Measurements from ENCODE around the gene RBM39.
"Not testable (repeated sequence)": the region's sequence is repeated elsewhere in the genome, so short reads cannot be mapped to it uniquely, and the experiment has no call there.

Gene RBM39

DNA sequence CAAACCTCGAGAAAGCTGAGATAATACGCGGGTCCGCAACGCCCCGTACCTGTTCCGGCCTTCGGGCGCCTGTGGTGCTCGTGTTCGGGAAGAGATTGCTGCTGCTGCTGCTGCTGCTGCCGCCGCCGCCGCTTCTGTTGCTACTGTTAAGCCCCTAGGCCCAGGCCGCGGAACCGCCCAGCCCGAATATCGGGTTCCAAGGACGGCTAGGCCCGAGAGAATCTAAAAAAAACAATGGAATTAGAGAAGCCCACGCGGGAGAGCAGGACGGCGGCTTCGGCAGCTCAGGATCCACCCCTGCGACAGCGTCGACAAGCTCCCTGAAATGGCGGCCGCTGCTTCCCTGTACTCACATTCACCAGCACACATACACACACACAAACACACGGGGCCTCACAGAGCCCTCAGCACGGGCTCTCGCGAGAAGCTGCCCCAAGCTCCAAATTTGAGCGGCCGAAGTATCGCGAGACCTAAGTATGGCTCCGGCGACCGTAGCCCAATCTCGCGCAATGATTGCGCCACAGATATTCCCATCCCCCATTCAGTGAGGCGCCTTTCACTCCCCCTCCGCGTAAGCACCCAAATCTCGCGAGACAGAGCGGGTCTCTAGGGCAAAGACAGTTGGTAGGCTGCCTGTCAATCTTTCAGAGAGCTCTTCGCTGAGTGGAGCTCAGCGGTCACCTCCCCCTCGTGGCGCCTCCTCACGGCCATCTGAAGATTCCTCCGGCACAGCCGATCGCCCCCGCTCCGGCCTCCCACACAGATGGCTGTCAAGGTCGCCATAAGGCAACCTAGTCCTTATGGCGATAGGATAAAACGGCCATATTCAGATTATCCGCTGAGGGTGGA is at the start of gene RBM39:
TSS of gene RBM39 (minus strand) at position 369 of the 849 bp plus-strand sequence. CDS start 1,386 bp downstream, outside the sequence.
- peak; percentile 94 for DNase-seq (ENCODE audit: low spot score)

DNA sequence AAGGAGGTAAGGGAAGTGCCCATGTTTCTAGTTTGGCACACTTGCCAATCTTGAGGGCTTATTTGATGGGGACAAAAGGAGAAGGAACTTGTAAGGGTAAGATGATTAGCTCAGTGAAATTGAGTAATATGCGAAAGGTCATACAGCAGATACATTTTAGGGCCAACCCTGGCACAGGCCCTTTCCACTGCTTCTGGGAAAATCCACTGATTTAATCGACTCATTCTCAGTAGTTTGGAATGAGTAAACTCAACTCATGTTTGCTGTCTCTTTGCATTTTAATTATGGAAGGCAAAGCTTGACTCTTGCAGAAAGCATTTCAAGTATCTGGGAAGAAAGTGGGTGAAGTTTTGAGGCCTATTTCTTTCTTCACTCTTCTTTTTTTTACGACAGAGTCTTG is 49.8 kb upstream of the RBM39 start:
- no peak for DNase-seq (ENCODE audit: low spot score)

DNA sequence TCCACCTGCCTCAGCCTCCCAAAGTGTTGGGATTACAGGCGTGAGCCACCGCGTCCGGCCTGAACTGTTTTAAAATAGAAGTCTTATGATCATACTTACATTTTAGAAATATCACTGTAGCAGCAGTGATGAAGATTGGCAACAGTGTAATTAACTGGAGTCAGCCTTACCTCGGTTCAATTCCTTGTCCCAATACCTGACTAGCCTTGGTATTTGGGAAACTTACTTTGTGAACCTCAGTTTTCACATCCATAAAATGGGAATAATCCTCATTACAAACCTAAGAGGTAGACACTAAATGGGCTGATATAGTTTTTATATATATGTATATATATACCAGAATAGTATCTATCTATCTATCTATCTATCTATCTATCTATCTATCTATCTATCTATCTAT is 49.0 kb upstream of the RBM39 start:
- no peak for DNase-seq (ENCODE audit: low spot score)

DNA sequence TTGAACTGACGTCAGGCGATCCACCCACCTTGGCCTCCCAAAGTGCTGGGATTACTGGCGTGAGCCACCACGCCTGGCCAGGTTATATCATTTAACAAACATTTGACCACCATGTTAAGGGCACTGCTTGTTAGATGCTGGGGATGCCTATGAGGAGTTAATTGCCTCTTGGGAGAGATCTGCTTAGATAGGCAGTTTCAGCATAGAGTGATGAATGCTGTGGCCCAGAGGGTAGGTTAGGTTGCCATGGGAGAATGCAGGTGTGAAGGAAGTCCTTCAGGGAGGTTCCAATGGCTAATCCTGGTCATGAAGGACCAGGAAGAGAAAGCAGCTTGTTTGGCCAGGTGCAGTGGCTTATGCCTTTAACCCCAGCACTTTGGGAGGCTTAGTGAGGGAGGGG is 46.7 kb upstream of the RBM39 start:
- DNase-seq (ENCODE audit: low spot score): no peak

DNA sequence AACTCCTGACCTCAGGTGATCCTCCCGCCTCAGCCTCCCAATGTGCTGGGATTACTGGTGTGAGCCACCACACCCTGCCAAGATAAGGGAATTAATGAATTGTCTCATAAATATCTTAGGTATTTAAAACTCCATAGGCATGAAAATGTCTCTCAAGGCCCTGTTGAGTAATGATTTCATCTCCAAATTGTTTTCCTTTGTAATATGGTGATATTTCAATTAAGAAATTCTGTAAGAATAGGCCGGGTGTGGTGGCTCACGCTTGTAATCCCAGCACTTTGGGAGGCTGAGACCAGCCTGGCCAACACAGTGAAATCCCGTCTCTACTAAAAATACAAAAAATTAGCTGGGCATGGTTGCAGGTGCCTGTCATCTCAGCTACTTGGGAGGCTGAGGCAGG is 43.5 kb upstream of the RBM39 start:
- not testable (repeated sequence) for DNase-seq (ENCODE audit: low spot score)

DNA sequence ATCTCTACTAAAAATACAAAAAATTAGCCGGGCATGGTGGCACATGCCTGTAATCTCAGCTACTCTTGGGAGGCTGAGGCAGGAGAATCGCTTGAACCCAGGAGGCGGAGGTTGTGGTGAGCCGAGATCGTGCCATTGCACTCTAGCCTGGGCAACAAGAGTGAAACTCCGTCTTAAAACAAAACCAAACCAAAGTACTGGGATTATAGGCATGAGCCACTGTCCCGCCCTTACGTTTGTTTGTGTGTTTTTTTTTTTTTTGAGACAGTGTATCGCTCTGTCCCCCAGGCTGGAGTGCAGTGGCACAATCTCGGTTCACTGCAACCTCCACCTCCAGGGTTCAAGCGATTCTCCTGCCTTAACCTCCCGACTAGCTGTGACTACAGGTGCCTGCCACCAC is 41.8 kb upstream of the RBM39 start:
- not testable (repeated sequence) for DNase-seq (ENCODE audit: low spot score)

DNA sequence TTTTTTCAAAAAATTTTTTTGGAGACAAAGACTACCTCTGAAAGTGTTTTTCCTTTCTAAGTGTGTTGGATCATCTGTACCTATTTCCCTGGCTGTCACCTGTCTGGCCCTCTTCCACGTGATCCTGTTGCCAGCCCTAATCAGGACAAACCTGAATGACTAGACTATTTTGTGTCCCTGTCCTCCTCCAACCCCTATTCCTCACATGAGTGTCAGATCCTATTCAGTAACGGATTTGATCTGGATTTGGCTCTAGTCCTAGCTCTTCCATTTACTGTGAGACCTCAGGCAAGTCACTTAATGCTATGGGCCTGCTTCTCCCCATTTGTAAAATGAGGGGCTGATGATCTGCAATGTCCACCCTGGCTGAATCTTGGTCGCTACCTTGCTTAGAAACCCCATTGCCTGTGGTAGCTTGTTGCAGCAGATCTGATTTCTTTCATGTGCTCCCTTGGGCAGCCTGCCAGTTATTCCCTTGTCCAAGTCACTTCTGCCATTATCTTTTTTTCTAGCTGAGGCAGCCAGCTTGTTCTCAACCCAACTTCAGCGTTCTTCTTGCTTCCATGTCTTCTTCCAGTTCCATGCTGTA is 34.5 kb upstream of the RBM39 start:
- DNase-seq (ENCODE audit: low spot score): no peak

DNA sequence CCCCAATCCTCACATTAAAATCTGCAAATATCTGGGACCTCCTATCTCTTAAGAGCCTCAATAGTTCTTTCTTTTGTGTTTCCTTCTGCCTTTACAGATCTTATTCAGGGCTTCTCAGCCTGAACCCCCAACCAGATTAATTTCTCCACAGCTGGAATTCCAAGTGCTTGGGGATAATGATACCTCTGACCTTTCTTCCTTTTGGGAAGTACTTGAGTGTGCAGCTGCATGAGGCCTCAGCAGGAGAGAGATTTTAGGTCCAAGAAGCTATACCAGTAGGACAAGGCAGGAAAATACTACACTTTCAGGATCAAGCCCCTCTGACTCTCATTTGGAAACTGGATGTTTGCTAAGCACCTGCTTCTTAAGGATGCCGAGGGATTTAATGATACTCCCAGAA is 32.3 kb upstream of the RBM39 start:
- no peak for DNase-seq (ENCODE audit: low spot score)

DNA sequence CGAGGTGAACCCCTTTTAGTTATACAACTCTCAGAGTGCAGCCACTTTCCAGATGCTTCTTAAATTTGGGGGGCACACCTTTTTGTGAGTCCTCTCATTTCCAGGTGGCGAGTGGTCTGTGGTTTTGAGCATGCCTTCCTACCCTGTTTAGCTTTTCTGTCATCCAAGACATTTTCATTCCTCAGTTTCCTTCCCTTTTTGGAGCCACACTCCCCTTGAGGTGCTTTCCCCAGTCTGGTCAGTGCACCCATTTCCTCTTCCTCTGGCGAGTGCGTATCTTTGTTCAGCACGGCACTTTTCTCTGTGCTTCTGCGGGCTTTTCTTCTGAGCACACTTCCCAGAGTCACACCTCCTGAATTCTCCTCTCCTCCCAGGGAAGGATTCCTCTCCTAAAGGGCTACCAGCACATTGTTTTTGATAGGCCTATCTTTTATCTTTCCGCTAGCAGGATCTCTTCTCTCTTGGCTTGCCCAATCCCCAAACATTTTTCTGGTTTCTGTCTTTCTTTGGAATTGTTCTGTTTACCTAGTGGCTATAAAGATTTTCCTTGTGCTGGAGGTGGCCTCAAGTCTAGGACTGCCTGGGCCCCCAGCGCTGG is 31.2 kb upstream of the RBM39 start:
- no peak for DNase-seq (ENCODE audit: low spot score)

DNA sequence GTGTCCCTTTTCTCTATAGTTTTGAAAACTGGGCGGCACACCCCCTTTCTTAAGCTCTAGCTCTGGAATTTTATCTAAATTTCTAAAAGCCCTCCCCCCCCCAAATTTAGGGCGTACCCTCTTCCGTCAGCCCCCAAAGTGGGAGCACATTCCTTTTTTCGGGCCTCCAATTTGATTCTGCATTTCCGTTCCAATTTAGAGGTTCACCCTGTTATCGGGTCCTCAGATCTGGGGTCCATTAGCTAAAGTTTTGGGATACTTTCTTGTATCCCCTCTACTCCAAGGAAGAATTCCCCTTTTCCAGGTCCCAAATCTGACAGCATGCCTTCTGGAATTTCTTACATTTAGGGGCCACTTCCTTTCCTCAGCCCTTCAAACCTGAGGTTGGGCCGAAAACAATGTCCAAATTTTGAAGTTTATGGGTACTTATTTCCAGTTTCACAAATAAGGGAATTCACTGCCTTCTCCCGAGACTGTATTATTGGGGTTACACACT is 30.6 kb upstream of the RBM39 start:
- no peak for DNase-seq (ENCODE audit: low spot score)

DNA sequence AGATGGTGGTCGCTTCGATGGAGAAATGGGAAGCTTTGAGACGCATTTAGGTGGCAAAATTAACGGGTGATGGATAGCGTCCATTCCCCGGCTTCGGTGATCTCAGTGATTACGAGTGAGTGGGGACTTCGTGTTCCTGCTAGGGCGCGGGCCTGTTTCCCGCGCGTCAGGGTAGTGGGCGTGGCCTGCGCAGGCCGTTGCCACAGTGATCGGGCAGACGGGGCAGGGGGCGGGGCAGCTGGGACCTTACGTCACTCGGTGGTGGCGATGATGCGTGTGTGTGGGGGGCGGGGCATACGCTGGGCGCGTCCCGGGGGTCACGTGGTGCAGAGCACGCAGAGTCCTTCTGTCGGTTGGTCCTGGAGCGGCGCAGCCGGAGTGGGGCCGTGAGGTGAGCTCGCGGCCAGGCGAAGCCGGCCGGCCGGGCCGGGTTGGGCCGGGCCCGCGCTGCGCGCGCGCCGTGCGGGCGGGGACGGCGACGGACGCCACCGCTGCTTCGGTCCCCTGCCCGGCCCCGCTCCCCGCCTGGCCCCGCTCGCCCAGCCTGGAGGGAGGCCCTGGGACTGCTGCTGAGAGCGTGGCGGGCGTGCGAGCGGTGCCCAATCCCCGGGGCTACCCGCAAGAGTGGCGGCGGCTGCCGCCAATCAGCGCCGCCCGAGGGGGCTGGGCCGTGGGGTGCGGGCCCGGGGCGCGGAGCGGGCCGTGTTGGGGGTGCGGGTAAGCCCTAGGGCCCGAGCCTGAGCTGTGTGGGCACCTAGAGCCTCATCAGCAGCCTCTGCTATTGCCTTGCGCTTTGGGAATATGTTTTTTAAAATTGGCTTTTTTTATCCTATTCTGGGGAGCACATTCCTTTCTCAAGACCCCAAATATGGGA is 29.9 kb upstream of the RBM39 start, which contains the start of gene PHF20:
TSS of gene PHF20 (plus strand) at position 327 of the 874 bp plus-strand sequence. CDS start 29,508 bp downstream, outside the sequence.
- DNase-seq (ENCODE audit: low spot score): peak; percentile 100

DNA sequence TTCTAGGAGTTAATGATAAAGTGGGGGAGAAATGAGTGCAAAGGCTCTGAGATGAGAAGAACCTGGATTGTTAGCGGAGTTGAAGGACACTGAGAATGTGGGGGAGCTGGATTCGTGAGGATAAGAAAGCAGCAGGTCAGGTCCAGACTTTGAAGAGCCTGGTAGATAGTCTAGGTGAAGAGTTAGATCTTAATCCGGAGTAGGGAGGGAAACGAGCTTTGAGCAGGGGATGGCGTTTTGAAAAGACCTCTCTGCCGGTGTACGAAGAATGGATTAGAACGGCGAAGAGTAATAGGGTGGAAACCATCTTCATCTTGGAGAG is 29.3 kb upstream of the RBM39 start:
- DNase-seq (ENCODE audit: low spot score): no peak

DNA sequence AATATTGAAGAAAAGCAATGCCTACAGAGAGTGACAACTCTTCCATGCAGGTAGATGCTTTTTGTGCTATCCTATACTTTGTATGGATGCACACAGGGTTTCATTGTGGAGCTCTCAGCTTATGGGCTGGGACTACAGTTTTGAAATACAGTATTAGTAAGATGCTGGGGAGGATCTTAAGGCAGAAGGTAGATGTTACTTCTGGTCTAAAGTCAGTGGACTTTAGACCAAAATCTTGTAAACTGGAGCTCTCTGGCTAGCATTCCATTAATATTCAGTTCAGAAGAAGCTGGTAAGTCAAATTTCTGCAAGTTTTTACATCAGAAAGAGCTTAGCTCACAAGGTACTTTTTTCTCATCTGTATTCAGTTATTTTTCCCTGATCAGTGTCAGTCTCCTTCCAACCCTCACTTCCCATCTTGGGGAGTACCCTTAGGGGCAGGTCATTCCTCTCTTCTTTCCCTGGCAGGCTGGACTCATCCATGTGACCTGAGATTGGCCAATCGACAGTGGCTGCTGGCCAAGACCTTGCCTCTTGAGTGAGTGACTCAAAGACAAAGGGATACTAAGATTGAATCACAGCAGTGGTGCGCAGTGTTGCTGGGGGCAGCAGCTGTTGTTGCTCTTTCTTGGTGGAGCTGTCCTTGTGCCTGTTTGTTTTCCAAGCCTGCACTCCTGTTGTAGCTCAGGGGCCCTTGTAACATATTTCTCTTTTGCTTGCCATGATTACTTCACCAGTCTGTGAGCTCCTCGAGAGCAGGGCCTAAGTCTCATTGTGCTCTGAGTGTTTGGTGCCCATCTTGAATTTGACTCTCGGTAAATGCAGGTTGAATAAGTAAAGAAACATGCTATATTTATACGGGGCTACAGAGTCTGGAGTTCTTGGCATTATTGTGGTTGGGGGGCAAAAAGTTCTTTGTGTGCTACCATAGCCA is 26.9 kb upstream of the RBM39 start:
- no peak for DNase-seq (ENCODE audit: low spot score)

DNA sequence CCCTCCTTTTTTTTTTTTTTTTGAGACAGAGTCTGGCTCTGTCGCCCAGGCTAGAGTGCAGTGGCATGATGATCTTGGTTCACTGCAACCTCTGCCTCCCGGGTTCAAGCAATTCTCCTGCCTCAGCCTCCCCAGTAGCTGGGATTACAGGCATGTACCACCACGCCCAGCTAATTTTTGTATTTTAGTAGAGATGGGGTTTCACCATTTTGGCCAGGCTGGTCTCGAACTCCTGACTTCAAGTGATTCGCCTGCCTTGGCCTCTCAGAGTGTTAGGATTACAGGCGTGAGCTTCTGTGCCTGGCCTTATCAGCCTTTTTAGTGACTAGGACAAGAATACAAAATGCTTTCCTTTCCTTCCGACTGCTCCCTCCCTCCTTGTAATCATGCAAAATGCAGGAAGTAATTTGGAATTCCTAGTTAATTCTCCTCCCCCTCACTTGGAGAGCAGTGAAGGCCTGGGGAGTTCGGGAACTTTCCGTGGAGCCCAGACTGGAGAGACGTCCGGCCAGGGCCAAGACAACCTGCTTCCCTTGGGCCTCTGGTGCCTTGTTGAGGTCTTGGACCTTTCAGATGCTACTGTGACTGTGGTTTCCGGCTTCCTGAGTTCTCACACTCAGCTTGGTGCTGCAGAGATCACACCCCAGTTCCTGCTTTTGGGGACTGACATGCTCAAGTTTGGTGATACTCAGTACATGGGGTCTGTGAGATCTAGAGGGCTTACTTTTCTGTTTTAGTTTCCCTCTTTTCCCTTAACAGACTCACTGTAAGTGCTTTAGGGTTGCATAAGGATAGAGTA is 25.8 kb upstream of the RBM39 start:
- DNase-seq (ENCODE audit: low spot score): no peak

DNA sequence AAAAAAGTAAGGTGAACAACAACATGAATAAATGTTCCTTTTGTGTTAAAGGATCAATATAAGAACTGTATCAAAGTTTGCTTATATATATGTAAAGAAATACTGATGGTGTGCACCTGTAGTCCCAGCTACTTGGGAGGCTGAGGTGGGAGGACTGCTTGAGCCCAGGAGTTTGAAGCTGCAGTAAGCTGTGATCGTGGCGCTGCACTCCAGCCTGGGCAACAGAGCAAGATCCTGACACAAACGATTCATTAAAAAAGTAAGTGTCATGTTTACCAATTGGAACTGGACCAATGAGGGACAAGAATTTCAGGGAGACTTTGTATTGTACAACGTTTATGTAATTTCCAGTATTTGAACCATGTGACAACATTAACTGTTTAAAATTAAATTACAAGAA is 24.8 kb upstream of the RBM39 start:
- no peak for DNase-seq (ENCODE audit: low spot score)

DNA sequence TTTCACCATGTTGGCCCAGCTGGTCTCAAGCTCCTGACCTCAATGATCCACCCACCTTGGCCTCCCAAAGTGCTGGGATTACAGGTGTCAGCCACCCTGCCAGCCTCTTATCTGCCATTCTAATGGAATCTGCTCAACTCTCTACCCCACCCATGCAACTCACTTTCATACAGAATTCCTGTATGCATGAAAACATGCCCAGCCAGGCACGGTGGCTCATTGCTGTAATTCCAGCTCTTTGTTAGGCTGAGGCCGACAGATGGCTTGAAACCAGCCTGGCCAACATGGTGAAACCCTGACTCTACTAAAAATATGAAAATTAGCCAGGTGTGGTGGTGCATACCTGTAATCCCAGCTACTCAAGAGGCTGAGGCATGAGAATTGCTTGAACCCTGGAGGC is 22.9 kb upstream of the RBM39 start:
- not testable (repeated sequence) for DNase-seq (ENCODE audit: low spot score)

DNA sequence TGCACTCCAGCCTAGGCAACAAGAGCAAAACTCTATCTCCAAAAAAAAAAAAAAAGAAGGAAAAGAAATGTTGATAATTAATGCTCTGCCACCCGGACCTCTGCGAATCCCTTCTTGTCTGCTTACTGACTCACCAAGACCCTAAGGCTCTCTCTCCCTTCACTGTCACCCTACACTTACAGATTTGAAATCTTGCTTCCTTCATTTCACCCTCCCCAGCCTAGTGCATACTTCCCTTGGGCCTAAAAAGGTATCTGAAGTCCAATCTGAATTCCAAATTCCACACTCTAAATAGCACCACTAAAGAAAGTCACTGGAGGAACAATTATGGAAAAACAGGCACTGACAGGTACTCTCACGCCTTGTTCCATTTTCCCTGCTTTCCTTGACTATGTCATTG is 20.4 kb upstream of the RBM39 start:
- DNase-seq (ENCODE audit: low spot score): no peak

DNA sequence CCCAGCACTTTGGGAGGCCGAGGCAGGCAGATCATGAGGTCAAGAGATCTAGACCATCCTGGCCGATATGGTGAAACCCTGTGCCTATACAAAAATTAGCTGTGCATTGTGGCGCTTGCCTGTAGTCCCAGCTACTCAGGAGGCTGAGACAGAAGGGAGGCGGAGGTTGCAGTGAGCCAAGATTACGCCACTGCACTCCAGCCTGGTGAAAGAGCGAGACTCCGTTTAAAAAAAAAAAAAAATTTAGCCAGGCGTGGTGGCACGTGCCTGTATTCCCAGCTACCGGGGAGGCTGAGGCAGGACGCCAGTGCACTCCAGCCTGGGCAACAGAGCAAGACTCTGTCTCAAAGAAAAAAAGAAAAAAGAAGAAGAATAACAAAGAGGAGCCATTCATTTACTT is 19.5 kb upstream of the RBM39 start:
- DNase-seq (ENCODE audit: low spot score): not testable (repeated sequence)

DNA sequence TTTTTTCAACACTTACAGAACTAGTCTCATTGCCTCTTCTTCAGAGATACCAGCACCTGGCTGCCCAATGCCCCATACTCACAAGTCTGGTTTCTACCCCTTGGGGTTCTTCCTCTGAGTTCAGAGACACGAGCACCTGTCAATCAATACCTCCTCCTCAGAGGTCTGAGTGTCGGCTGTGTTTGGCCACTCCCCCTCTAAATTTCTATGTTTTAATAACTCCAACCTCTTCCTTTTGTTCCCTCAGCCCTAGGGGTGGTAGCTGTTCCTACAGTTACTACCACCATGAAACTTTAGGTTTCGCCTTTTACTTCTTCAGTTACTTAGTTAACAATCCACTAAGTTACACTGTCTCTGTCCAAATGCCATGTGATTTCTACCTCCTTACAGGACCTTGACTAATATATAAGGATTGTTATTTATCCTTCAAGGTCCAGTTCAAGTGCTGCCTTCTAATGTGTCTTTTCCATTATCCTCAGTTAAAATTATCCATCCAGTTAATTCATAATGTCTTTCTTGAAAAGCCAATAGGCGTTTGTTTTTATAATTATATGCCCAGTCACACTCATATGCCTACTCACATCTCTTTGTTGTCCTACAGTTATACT is 15.1 kb upstream of the RBM39 start:
- DNase-seq (ENCODE audit: low spot score): no peak

DNA sequence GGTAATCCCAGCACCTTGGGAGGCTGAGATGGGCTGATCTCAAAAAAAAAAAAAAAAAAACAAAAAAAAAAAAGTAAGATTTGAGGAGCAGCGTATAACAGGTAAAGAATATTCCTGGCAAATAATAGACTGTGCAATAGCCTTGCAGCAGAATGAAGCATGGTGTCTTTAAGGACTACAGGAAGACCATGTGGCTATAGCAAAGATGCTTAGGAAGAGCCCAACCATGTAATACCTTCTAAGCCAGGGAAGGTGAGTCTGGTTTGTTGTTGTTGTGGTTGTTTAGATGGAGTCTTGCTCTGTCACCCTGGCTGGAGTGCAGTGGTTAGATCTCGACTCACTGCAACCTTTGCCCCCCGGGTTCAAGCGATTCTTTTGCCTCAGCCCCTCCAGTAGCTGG is 14.3 kb upstream of the RBM39 start:
- no peak for DNase-seq (ENCODE audit: low spot score)

Data from D341Med (cell line).